Suprapubic skin (tissue), 4 donors: Measurements from ENCODE around the gene CDK4. TPM values are rescaled to one million over a fixed set of nuclear protein-coding genes. Genes with fewer than 3 reads are reported as not detected.
A peak's percentile ranks its signal among the peaks of the same experiment; 100 is the strongest.

ENCODE experiments used
- DNase-seq, 2 donors: peaks; one replicate each; pipeline ENCODE4 v3.0.0-alpha.2; 2019; ENCODE audit warnings: low spot score in 2 of 2
- H3K27ac ChIP-seq: fragments of 200-600 bp; sonication (generic); one replicate; pipeline ENCODE4 v1.5.1; 2019
- H3K27me3 ChIP-seq: fragments of 200-600 bp; sonication (generic); one replicate; pipeline ENCODE4 v1.5.1; 2019
- H3K36me3 ChIP-seq: fragments of 200-600 bp; sonication (generic); one replicate; pipeline ENCODE4 v1.5.1; 2019
- H3K4me1 ChIP-seq: fragments of 200-600 bp; sonication (generic); one replicate; pipeline ENCODE4 v1.5.1; 2019
- H3K4me3 ChIP-seq: fragments of 200-600 bp; sonication (generic); one replicate; pipeline ENCODE4 v1.5.1; 2019; ENCODE audit warnings: mild to moderate bottlenecking
- H3K9me3 ChIP-seq: fragments of 200-600 bp; sonication (generic); one replicate; pipeline ENCODE4 v1.5.1; 2019
- EP300 ChIP-seq: sonication (generic); formaldehyde crosslinking; IDR thresholded peaks from one replicate; pipeline ENCODE4 v1.6.1; 2017; ENCODE audit warnings: antibody characterized with exemption
- POLR2A ChIP-seq, 2 donors: fragments of 450-650 bp; IDR thresholded peaks; one replicate each; pipeline ENCODE4 v1.6.1; 2017; ENCODE audit warnings: antibody characterized with exemption in 2 of 2, mild to moderate bottlenecking in 2 of 2, moderate library complexity in 2 of 2
- POLR2AphosphoS5 ChIP-seq, 3 donors: sonication (generic); formaldehyde crosslinking; IDR thresholded peaks; one replicate each; pipeline ENCODE4 v1.6.1; 2017; ENCODE audit warnings: antibody characterized with exemption in 3 of 3
- WGBS: methylation state at CpG from one replicate; pipeline ENCODE4 v1.1.5; 2018; 5-methylcytosine and 5-hydroxymethylcytosine counted together
- total RNA-seq, 4 donors: library from RNA; depleted of rRNA; stranded (reverse); fragments of >200 nt; gene quantifications; one replicate each; pipeline ENCODE4 v1.1.0, GENCODE V29; 2016
- TF ChIP-seq, protein P1 (sequence below), 2 donors: fragments of 200-600 bp in 1 of 2; fragments of 450-650 bp in 1 of 2; sonication (generic) in 1 of 2; IDR thresholded peaks; one replicate each; pipeline ENCODE4 v1.5.1; 2016 to 2019; ENCODE audit warnings: antibody characterized with exemption in 2 of 2, mild to moderate bottlenecking in 1 of 2, moderate library complexity in 1 of 2

CDK4 gene
- total RNA-seq, 4 donors from 2014 or later: 35.7 to 82.3 (median 47.0) TPM

GRCh38 chr12:57781801-57782200, 29.7 kb upstream of the CDK4 start:
- Histone ChIP-seq H3K36me3 (peaks cover 19% of the 10 kb centered on the region), H3K27me3 (no peaks in the 10 kb centered on the region), H3K4me1 (peaks cover 23% of the 10 kb centered on the region), H3K4me3 (no peak overlapping the region), H3K9me3 (no peaks in the 10 kb centered on the region), H3K27ac (no peak overlapping the region)
- 66% methylated on average over 2 of the region's 2 CpGs for WGBS
- no peak for DNase-seq
- TF ChIP-seq EP300: no peak
- no peak for TF ChIP-seq POLR2A (IDR thresholded peaks at IDR 0.05)
- TF ChIP-seq, protein P1, sequence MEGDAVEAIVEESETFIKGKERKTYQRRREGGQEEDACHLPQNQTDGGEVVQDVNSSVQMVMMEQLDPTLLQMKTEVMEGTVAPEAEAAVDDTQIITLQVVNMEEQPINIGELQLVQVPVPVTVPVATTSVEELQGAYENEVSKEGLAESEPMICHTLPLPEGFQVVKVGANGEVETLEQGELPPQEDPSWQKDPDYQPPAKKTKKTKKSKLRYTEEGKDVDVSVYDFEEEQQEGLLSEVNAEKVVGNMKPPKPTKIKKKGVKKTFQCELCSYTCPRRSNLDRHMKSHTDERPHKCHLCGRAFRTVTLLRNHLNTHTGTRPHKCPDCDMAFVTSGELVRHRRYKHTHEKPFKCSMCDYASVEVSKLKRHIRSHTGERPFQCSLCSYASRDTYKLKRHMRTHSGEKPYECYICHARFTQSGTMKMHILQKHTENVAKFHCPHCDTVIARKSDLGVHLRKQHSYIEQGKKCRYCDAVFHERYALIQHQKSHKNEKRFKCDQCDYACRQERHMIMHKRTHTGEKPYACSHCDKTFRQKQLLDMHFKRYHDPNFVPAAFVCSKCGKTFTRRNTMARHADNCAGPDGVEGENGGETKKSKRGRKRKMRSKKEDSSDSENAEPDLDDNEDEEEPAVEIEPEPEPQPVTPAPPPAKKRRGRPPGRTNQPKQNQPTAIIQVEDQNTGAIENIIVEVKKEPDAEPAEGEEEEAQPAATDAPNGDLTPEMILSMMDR (IDR thresholded peaks at IDR 0.05): no peak
- TF ChIP-seq POLR2AphosphoS5 (IDR thresholded peaks at IDR 0.05): no peak

- Histone ChIP-seq H3K9me3 (no peaks in the 10 kb centered on the region), H3K36me3 (peaks cover 14% of the 10 kb centered on the region), H3K27me3 (no peaks in the 10 kb centered on the region), H3K4me3 (no peak overlapping the region), H3K4me1 (peaks cover 23% of the 10 kb centered on the region), H3K27ac (no peak overlapping the region)
- DNase-seq: no peak
- 96% methylated on average over 3 of the region's 3 CpGs for WGBS
- TF ChIP-seq EP300: no peak
- no peak for TF ChIP-seq POLR2AphosphoS5 (IDR thresholded peaks at IDR 0.05)
- TF ChIP-seq, protein P1 (IDR thresholded peaks at IDR 0.05): no peak
- TF ChIP-seq POLR2A (IDR thresholded peaks at IDR 0.05): no peak
Observed at GRCh38 chr12:57781244-57781643, 29.1 kb upstream of the CDK4 start.

DNA sequence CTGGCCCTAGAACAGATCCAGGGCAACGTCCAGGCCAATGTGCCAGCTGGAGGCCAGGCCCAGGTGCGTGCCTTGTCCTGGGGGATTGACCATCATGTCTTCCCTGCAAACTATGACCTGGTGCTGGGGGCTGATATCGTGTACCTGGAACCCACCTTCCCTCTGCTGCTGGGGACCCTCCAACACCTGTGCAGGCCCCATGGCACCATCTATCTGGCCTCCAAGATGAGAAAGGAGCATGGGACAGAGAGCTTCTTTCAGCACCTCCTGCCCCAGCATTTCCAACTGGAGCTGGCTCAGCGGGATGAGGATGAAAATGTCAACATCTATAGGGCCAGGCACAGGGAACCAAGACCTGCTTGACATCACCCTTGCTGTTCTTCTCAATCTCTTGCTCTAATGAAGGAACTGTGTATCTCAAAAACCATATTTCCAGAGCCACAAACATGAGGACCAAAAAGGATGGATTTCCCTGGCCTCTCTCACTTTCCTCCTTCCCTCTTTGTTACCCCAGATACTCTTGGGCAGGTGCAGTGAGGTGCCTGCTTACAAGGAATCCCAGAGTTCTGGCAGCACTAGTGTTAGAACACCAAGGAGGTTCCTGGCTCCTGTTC, 28.3 kb upstream of the CDK4 start:
- no peaks in the 10 kb centered on the region for H3K9me3 ChIP-seq
- no peaks in the 10 kb centered on the region for H3K27me3 ChIP-seq
- H3K27ac ChIP-seq: no peak overlapping the region
- DNase-seq: peak in 1 of 2 donors; percentile 55
- H3K36me3 ChIP-seq: peaks cover 5% of the 10 kb centered on the region
- no peak overlapping the region for H3K4me3 ChIP-seq
- WGBS: 79% methylated on average over 2 of the region's 4 CpGs
- H3K4me1 ChIP-seq: peaks cover 23% of the 10 kb centered on the region
- TF ChIP-seq EP300 (no peak), POLR2AphosphoS5 (IDR thresholded peaks at IDR 0.05) (no peak)
- TF ChIP-seq, protein P1 (IDR thresholded peaks at IDR 0.05): no peak

DNA sequence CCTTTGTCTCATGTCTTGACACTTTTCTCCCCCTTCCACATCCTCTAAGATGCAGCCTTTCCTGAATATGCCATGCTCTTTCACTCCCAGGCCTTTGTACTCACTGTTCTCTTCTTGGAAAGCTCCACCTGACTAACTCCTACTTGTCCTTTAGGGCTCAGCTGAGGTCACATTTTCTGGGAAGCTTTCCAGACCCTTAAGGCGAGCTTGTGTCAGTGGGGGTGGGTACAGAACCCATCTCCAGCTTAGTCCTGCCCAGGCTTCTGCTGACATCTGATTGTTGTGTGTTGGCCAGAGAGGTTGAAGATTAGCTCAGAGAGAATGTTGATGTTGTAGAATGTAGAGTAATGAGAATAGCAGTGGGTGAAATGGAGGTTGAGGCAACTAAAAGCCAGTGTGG, 27.6 kb upstream of the CDK4 start:
- DNase-seq: no peak
- WGBS: 38% methylated on average over 1 of the region's 1 CpG

GRCh38 chr12:57777911-57778310, 25.8 kb upstream of the CDK4 start:
- no peak overlapping the region for H3K27ac ChIP-seq
- H3K9me3 ChIP-seq: no peaks in the 10 kb centered on the region
- peaks cover 19% of the 10 kb centered on the region for H3K4me1 ChIP-seq
- no peak overlapping the region for H3K4me3 ChIP-seq
- H3K27me3 ChIP-seq: no peaks in the 10 kb centered on the region
- H3K36me3 ChIP-seq: peaks cover 4% of the 10 kb centered on the region
- DNase-seq: no peak
- TF ChIP-seq, protein P1 (IDR thresholded peaks at IDR 0.05): no peak
- TF ChIP-seq POLR2A (IDR thresholded peaks at IDR 0.05) (no peak), POLR2AphosphoS5 (IDR thresholded peaks at IDR 0.05) (no peak), EP300 (no peak)
- 92% methylated on average over 7 of the region's 7 CpGs for WGBS

More for the DNA sequence above, 27.6 kb upstream of the CDK4 start:
- no peak for TF ChIP-seq POLR2AphosphoS5 (IDR thresholded peaks at IDR 0.05)
- TF ChIP-seq, protein P1 (IDR thresholded peaks at IDR 0.05): no peak
- no peak for TF ChIP-seq POLR2A (IDR thresholded peaks at IDR 0.05)
- TF ChIP-seq EP300: no peak
- H3K27me3 ChIP-seq: no peaks in the 10 kb centered on the region
- H3K36me3 ChIP-seq: peaks cover 4% of the 10 kb centered on the region
- no peaks in the 10 kb centered on the region for H3K9me3 ChIP-seq
- H3K4me3 ChIP-seq: no peak overlapping the region
- H3K4me1 ChIP-seq: peaks cover 23% of the 10 kb centered on the region
- H3K27ac ChIP-seq: no peak overlapping the region
